Measurements from ENCODE around the gene TMEM179. TPM values are rescaled to one million over a fixed set of nuclear protein-coding genes. Genes with fewer than 3 reads are reported as not detected.

The TMEM179 gene
- total and polyA plus RNA-seq, 2 of the 13 experiments (the other 11 are each of a cell fraction or from before 2014, with no cell fraction given), result not detected

DNA sequence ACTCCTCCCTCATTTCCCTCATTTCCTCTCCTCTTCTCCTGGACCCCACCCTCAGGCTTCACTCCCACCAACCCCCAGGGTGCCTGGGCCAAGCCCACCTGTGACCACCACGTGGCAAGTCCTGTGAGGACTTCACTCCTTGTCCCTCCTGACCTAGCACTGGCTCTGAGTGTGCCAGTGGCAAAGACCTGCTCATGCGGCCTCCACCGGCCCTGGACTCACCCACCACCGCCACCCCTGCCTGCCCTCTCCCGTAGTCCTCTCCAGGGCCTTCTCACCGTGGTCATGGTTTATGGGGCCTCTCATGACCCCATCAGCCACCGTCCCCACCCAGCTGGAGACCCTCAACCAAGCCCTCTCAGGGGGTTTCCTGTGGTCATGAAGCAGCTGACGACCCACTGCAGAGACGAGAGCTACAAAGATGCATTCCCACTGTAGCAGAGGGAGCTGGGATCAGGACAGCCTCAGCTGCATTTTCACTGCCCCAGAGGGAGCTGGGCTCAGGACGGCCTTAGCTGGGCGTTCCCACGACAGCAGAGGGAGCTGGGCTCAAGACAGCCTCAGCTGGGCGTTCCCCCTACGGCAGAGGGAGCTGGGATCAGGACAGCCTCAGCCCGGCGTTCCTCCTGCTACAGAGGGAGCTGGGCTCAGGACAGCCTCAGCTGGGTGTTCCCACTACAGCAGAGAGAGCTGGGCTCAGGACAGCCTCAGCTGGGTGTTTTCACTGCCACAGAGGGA is 28.2 kb downstream of the TMEM179 start:
- H4K20me1 ChIP-seq (ENCODE audit: insufficient read depth, low read length), result no peaks in the 10 kb centered on the region
- FAIRE-seq (no peak), DNase-seq (ENCODE audit: low spot score) (peak; percentile 5), ATAC-seq (peak; percentile 54)
- no peaks in the 10 kb centered on the region for H3K9me3 ChIP-seq (ENCODE audit: low read length)
- TF ChIP-seq ZNF224 (CRISPR knock-in tag; IDR thresholded peaks at IDR 0.05) (no peak), ONECUT2 (CRISPR knock-in tag; IDR thresholded peaks at IDR 0.05) (no peak), TGIF2 (CRISPR knock-in tag; IDR thresholded peaks at IDR 0.05) (no peak)
- H3K4me2 ChIP-seq (ENCODE audit: low read depth, low read length), result peak overlapping the region; percentile 5; the same call in 1 of the 2 replicates
- no peak overlapping the region for H3K9ac ChIP-seq (ENCODE audit: insufficient read depth, low read depth, low read length)
- no peaks in the 10 kb centered on the region for H3K36me3 ChIP-seq (replicated peaks in 1 of 2; ENCODE audit: control insufficient read depth in 1 of 2, insufficient read depth in 2 of 2, low read length in 2 of 2)
- no peak overlapping the region for H3K27ac ChIP-seq (ENCODE audit: extremely low read length, insufficient read depth, low read length)
- H3K4me3 ChIP-seq (replicated peaks in 1 of 3; ENCODE audit: insufficient read depth in 1 of 3, low read depth in 2 of 3, low read length in 3 of 3), result peak overlapping the region in 1 of 3 experiments; percentile 16; a peak in 1 of 6 replicates
- peaks cover 26% of the 10 kb centered on the region for H3K4me1 ChIP-seq (ENCODE audit: insufficient read depth, low read length)
- WGBS (ENCODE audit: low lambda C conversion rate), result 52% methylated on average over 5 of the region's 16 CpGs
- ChIA-PET POLR2A (no interaction called here), CTCF (ENCODE audit: low intra/inter-chr PET ratio, low total read pairs) (no interaction called here)
- H3K27me3 ChIP-seq (ENCODE audit: control insufficient read depth in 1 of 2, insufficient read depth in 2 of 2, low read length in 2 of 2), result peaks cover 7 to 61% of the 10 kb centered on the region in 2 experiments; a peak in 4 of 5 replicates
- no peak overlapping the region for H2AFZ ChIP-seq (ENCODE audit: low read length)
- BruUV-seq (replicated peaks), result no TSS peak
- in situ Hi-C loops (cut with HindIII; ENCODE audit: extremely low pct_ligation_motif_present, low pct_unique_long_range_greater_than_20kb) (no loop called here), intact Hi-C loops (cut with micrococcal nuclease; ENCODE audit: unreplicated experiment) (no loop called here)
- H3K79me2 ChIP-seq (ENCODE audit: insufficient read depth, low read length), result no peaks in the 10 kb centered on the region

DNA sequence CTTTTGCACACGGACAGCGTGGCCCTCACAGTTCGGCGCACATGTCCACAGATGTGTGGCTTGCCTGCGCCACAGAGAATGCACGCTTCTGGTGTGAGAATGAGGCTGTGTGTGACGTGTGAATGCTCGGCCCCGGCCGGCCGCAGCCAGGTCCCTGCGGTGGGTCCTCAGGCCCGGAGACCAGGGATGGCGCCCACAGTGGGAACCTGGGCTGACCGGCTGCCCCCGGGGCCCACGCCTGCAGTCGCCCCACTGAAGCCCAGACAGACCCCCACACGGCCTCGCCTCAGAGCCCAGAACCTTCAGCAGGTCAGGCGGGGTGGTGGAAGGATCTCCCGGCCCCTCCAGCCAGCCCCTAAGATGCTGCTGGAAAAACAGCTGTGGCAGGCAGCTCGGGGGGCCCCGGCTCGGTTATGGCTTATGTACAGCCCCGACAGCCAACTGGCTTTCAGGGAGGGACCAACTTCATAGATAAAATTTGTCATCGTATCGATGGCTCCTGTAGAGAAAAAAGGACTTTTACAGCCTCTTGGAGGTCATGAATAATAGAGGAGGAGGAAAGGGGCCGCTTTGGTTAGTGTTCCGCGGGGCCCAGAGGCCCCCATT is 29.5 kb downstream of the TMEM179 start:
- H3K79me2 ChIP-seq (ENCODE audit: insufficient read depth, low read length), result no peaks in the 10 kb centered on the region
- ChIA-PET POLR2A (no interaction called here), CTCF (ENCODE audit: low intra/inter-chr PET ratio, low total read pairs) (no interaction called here)
- H4K20me1 ChIP-seq (ENCODE audit: insufficient read depth, low read length), result no peaks in the 10 kb centered on the region
- BruUV-seq (replicated peaks), result no TSS peak
- H3K9me3 ChIP-seq (ENCODE audit: low read length), result no peaks in the 10 kb centered on the region
- TF ChIP-seq ZNF512B (CRISPR knock-in tag; IDR thresholded peaks at IDR 0.05; ENCODE audit: borderline replicate concordance) (no peak), SALL2 (CRISPR knock-in tag; IDR thresholded peaks at IDR 0.05) (no peak), BORCS8-MEF2B (CRISPR knock-in tag; IDR thresholded peaks at IDR 0.05) (no peak)
- H3K9ac ChIP-seq (ENCODE audit: insufficient read depth, low read depth, low read length), result no peak overlapping the region
- H3K36me3 ChIP-seq (replicated peaks in 1 of 2; ENCODE audit: control insufficient read depth in 1 of 2, insufficient read depth in 2 of 2, low read length in 2 of 2), result no peaks in the 10 kb centered on the region
- DNase-seq (ENCODE audit: low spot score) (no peak), ATAC-seq (no peak), FAIRE-seq (no peak)
- H3K4me1 ChIP-seq (ENCODE audit: insufficient read depth, low read length), result peaks cover 26% of the 10 kb centered on the region
- H3K27ac ChIP-seq (ENCODE audit: extremely low read length, insufficient read depth, low read length), result no peak overlapping the region
- H3K4me3 ChIP-seq (replicated peaks in 1 of 3; ENCODE audit: insufficient read depth in 1 of 3, low read depth in 2 of 3, low read length in 3 of 3), result no peak overlapping the region
- in situ Hi-C loops (cut with HindIII; ENCODE audit: extremely low pct_ligation_motif_present, low pct_unique_long_range_greater_than_20kb) (no loop called here), intact Hi-C loops (cut with micrococcal nuclease; ENCODE audit: unreplicated experiment) (no loop called here)
- peaks cover 11 to 59% of the 10 kb centered on the region in 2 experiments; a peak in 4 of 5 replicates for H3K27me3 ChIP-seq (ENCODE audit: control insufficient read depth in 1 of 2, insufficient read depth in 2 of 2, low read length in 2 of 2)
- H3K4me2 ChIP-seq (ENCODE audit: low read depth, low read length), result no peak overlapping the region
- no peak overlapping the region for H2AFZ ChIP-seq (ENCODE audit: low read length)
- WGBS (ENCODE audit: low lambda C conversion rate), result 68% methylated on average over 18 of the region's 31 CpGs

Data from HepG2 (cell line).